Activated T-helper 2 cell treated with anti-CD3 and anti-CD28 coated beads, Interferon-gamma antibody, Interleukin-2, Interleukin-4, amounts not matched to agents 10 μg/mL and 5 μg/mL and 100 μg/mL, durations not matched to agents 14 hours and 24 hours and 36 hours (primary cell): ENCODE data around the gene SFR1. TPM values are rescaled to one million over a fixed set of nuclear protein-coding genes. Genes with fewer than 3 reads are reported as not detected.

Experiments used
- DNase-seq: peaks from one replicate; pipeline ENCODE4 v3.0.0; 2021; ENCODE audit warnings: low spot score
- H3K27ac Mint-ChIP-seq: one replicate; pipeline ENCODE4 v1.8.0; 2021; ENCODE audit warnings: mixed read lengths
- H3K27me3 Mint-ChIP-seq: one replicate; pipeline ENCODE4 v1.8.0; 2021; ENCODE audit warnings: low read depth, mixed read lengths
- H3K36me3 Mint-ChIP-seq: one replicate; pipeline ENCODE4 v1.8.0; 2021; ENCODE audit warnings: low read depth, mixed read lengths
- H3K4me1 Mint-ChIP-seq: one replicate; pipeline ENCODE4 v1.8.0; 2021; ENCODE audit warnings: low read depth, mixed read lengths
- H3K4me3 Mint-ChIP-seq: one replicate; pipeline ENCODE4 v1.8.0; 2021; ENCODE audit warnings: low read depth, mild to moderate bottlenecking, moderate library complexity, mixed read lengths
- H3K9me3 Mint-ChIP-seq: one replicate; pipeline ENCODE4 v1.8.0; 2021; ENCODE audit warnings: mixed read lengths
- intact Hi-C: fragments of 100-400 bp; cut with micrococcal nuclease; formaldehyde crosslinking; loops from one replicate; pipeline ENCODE4 v1.15.1; 2023
- total RNA-seq: library from RNA; stranded (reverse); gene quantifications from 2 replicates; pipeline ENCODE4 v1.2.3, GENCODE V29; 2022

The SFR1 gene
- total RNA-seq, 1 donor from 2014 or later = 12.0 TPM

GRCh38 chr10:104119996-104120395, 2.0 kb upstream of the SFR1 start:
- intact Hi-C loops = loop anchor here (2.0 to 5.0 kb wide), 5 partner anchors 93 to 363 kb away; partner anchors contain the start of genes CFAP43, GSTO2 and ITPRIP
- Mint-ChIP-seq H3K4me1 (peaks cover 41% of the 10 kb centered on the region), H3K27ac (no peak overlapping the region), H3K36me3 (peaks cover 11% of the 10 kb centered on the region), H3K4me3 (no peak overlapping the region), H3K9me3 (no peaks in the 10 kb centered on the region), H3K27me3 (peaks cover 16% of the 10 kb centered on the region)
- DNase-seq = no peak

DNA sequence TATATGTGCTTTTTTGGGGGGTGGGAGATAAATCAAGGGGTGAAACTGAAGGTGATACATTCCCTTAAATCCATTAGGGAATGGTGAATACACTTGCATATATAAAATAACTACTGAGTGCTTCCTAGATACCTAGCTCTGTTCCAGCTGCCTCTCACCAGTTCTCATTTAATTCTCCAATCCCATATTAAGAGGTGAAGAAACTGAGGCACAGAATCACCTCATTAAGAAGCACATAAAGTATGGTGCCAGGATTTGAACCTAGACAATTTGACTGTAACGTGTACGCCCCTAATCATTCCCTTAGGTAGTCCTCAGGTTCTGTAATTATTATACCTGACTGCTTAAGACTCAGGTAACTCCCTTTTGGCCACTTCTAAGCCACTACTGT, 1.5 kb upstream of the SFR1 start:
- H3K27me3 Mint-ChIP-seq = peaks cover 12% of the 10 kb centered on the region
- DNase-seq = no peak
- H3K27ac Mint-ChIP-seq = peak overlapping the region; percentile 99
- H3K9me3 Mint-ChIP-seq = no peaks in the 10 kb centered on the region
- intact Hi-C loops = loop anchor here (2.0 to 5.0 kb wide), 5 partner anchors 93 to 363 kb away; partner anchors contain the start of genes CFAP43, GSTO2 and ITPRIP
- peaks cover 41% of the 10 kb centered on the region for H3K4me1 Mint-ChIP-seq
- peak overlapping the region; percentile 90 for H3K4me3 Mint-ChIP-seq
- peaks cover 16% of the 10 kb centered on the region for H3K36me3 Mint-ChIP-seq

DNA sequence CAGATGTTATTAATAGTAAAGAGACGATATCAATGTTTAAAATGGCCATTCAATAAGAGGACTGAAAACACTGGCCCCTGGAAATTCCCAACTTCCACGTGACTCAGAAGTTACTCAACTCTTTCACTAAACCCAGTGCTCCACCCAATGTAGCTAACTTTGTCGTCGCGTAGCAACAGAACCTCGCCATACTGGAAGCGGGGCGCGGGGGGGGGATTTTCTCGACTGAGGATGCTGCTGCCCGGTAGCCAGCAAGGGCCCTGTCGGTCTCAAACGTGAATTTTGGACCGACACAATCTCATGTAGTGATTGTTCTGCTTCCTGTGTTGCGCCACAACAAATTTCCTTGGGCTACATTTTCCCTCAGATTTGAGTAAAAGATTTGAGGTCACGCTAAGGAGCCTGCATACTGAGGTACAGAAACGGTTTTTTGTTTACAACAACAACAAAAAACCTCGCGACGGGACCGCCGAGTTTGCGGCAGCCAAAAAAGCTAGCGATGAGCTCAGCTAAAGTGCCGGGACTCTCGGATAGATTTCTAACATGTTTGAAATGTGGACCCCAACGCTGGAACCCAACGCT, 977 bp upstream of the SFR1 start:
- Mint-ChIP-seq H3K27ac (peak overlapping the region; percentile 99), H3K4me3 (peak overlapping the region; percentile 90), H3K27me3 (peaks cover 11% of the 10 kb centered on the region), H3K4me1 (peaks cover 41% of the 10 kb centered on the region), H3K9me3 (no peaks in the 10 kb centered on the region), H3K36me3 (peaks cover 19% of the 10 kb centered on the region)
- intact Hi-C loops = loop anchor here (1.0 to 5.0 kb wide), 8 partner anchors 11 to 364 kb away; partner anchors contain the start of genes CFAP43, GSTO2, ITPRIP and SLK
- peak; percentile 77 for DNase-seq

DNA sequence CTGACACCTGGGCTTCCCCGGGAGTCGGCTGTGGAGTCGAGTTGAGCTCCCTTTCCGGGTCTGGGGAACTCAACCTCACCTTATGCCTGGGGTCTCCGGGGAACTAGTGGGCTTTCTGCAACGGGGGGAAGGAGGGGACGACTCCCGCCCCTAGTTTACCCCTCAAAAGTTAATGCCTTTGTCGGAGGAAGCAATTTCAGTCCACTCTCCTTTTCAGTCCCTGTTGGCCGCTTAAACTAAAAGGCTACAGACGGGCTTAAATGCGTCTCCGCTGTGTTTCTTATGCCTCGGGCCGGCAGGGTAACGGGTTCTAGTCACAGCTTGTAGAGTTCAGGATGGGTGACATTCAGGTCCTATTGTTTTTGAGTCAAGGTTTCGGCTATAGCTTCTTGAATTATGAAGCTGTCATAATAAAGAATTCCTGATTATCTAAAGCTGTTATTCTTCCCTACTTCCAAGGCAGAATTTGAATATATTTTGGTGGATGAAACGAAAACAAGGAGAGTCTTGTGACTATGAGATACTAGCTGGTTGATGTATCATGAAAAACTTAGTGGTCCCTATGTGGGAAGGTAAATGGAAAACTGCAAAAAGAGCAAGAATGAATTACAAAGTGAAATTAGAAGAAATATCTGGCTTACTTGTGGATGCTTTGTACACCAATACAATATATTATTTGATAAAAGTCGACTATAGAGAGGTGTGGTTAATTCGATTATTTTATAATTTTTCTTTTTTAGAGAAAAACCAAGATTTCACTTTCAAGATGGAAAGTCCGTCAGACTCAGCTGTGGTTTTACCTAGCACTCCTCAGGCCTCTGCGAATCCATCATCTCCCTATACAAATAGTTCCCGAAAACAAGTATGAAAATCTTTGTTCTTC, 495 bp downstream of the SFR1 start:
- H3K4me3 Mint-ChIP-seq = peak overlapping the region; percentile 90
- peak overlapping the region; percentile 99 for H3K27ac Mint-ChIP-seq
- H3K9me3 Mint-ChIP-seq = no peaks in the 10 kb centered on the region
- peaks cover 33% of the 10 kb centered on the region for H3K4me1 Mint-ChIP-seq
- DNase-seq = no peak
- peaks cover 28% of the 10 kb centered on the region for H3K36me3 Mint-ChIP-seq
- H3K27me3 Mint-ChIP-seq = peaks cover 5% of the 10 kb centered on the region
- intact Hi-C loops = loop anchor here (1.0 to 5.0 kb wide), 5 partner anchors 95 to 365 kb away; partner anchors contain the start of genes CFAP43 and ITPRIP

DNA sequence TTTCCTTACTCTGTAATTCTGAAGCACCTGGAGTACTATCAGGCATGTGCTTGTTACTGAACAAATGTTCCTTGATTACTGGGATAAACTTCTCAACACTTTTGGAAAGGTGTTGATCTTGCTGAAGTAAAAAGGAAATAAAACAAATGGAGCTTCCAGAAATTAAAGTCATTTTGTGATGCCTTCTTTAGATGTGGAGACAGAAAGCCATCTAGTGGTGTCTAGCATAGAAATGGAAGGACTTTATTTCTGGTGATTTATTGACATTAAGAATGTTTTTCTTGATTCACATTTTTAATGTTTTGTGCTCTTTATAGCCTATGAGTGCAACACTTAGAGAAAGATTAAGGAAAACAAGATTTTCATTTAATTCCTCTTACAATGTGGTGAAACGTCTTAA, 1.4 kb downstream of the SFR1 start:
- no peaks in the 10 kb centered on the region for H3K27me3 Mint-ChIP-seq
- intact Hi-C loops = loop anchor here (5.0 kb wide), 4 partner anchors 96 to 366 kb away; partner anchors contain the start of genes CFAP43 and ITPRIP
- H3K27ac Mint-ChIP-seq = peak overlapping the region; percentile 60
- peak overlapping the region; percentile 90 for H3K4me3 Mint-ChIP-seq
- no peak for DNase-seq
- H3K9me3 Mint-ChIP-seq = no peaks in the 10 kb centered on the region
- peaks cover 28% of the 10 kb centered on the region for H3K36me3 Mint-ChIP-seq
- peaks cover 28% of the 10 kb centered on the region for H3K4me1 Mint-ChIP-seq

GRCh38 chr10:104127411-104127810, 5.4 kb downstream of the SFR1 start:
- H3K4me3 Mint-ChIP-seq = no peak overlapping the region
- no peaks in the 10 kb centered on the region for H3K9me3 Mint-ChIP-seq
- H3K4me1 Mint-ChIP-seq = peaks cover 12% of the 10 kb centered on the region
- H3K36me3 Mint-ChIP-seq = peaks cover 28% of the 10 kb centered on the region
- H3K27ac Mint-ChIP-seq = no peak overlapping the region
- intact Hi-C loops = no loop called here
- DNase-seq = no peak
- H3K27me3 Mint-ChIP-seq = peaks cover 3% of the 10 kb centered on the region

- intact Hi-C loops = no loop called here
- H3K4me3 Mint-ChIP-seq = no peak overlapping the region
- peaks cover 27% of the 10 kb centered on the region for H3K36me3 Mint-ChIP-seq
- peaks cover 11% of the 10 kb centered on the region for H3K27me3 Mint-ChIP-seq
- no peak for DNase-seq
- H3K4me1 Mint-ChIP-seq = peaks cover 7% of the 10 kb centered on the region
- no peak overlapping the region for H3K27ac Mint-ChIP-seq
- H3K9me3 Mint-ChIP-seq = no peaks in the 10 kb centered on the region
Measured at GRCh38 chr10:104128214-104128613, 6.2 kb downstream of the SFR1 start.

DNA sequence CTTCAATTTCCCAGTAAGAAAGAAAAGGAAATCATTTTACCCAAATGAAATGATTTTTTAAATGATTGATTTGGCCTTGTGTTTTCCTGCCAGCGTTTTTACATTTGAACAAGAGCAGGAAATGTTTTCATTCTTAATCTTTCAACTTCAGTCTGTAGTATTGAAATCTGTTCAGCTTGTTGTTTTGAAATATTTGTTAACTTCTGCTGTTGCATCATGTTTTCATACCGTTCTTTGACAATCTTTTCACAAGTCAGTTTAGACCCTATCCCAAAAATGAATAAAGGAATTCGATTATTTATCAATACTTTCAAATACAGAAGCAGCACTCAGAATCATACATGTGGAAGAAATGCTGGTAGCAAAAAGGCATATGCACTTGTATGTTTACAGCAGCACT, 8.1 kb downstream of the SFR1 start:
- Mint-ChIP-seq H3K27me3 (peaks cover 25% of the 10 kb centered on the region), H3K4me1 (no peaks in the 10 kb centered on the region), H3K27ac (no peak overlapping the region), H3K9me3 (no peaks in the 10 kb centered on the region), H3K36me3 (peaks cover 17% of the 10 kb centered on the region), H3K4me3 (no peak overlapping the region)
- DNase-seq = no peak
- intact Hi-C loops = no loop called here

DNA sequence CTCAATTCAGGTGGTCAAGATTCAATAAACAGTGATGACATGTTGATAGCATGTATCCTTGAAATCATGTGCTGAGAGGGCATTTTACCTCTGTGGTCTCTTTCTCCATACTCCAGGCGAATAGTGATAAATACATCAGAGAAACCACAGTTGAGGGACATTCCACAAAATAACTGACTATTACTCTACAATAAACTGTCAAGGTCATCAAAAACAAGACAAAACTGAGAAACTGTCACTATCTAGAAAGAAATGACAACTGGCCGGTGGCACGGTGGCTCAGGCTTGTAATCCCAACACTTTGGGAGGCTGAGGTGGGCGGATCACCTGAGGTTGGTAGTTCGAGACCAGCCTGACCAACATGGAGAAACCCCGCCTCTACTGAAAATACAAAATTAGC, 16.2 kb downstream of the SFR1 start:
- Mint-ChIP-seq H3K4me3 (no peak overlapping the region), H3K27me3 (peaks cover 41% of the 10 kb centered on the region), H3K36me3 (no peaks in the 10 kb centered on the region)

GRCh38 chr10:104139221-104139620, 17.2 kb downstream of the SFR1 start:
- Mint-ChIP-seq H3K9me3 (no peaks in the 10 kb centered on the region), H3K27me3 (peaks cover 35% of the 10 kb centered on the region), H3K27ac (no peak overlapping the region), H3K4me3 (no peak overlapping the region), H3K36me3 (no peaks in the 10 kb centered on the region), H3K4me1 (peaks cover 2% of the 10 kb centered on the region)
- DNase-seq = no peak
- intact Hi-C loops = no loop called here

More for the DNA sequence above, 16.2 kb downstream of the SFR1 start:
- peaks cover 2% of the 10 kb centered on the region for H3K4me1 Mint-ChIP-seq
- H3K27ac Mint-ChIP-seq = no peak overlapping the region
- intact Hi-C loops = no loop called here
- no peak for DNase-seq
- no peaks in the 10 kb centered on the region for H3K9me3 Mint-ChIP-seq

DNA sequence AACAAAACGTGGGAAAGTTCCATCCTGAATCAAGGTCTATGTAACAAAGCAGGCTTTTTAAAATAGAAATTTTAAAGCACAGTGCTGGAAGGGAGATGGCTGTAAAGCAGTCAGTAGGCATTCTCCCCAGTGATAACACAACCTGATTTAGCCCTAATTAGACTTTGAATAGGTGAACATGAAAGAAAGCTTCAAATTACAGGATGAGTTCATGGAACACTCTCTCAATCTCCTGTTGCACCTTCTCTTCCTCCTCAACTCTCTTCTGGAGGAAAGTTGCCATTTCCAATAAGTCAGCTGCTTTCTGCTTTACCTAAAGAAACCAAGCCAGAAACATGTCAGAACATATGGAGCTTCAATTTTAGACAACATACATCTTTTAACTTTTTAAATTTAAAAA, 20.1 kb downstream of the SFR1 start:
- H3K4me3 Mint-ChIP-seq = no peak overlapping the region
- H3K27ac Mint-ChIP-seq = no peak overlapping the region
- intact Hi-C loops = no loop called here
- H3K27me3 Mint-ChIP-seq = peaks cover 46% of the 10 kb centered on the region
- no peaks in the 10 kb centered on the region for H3K9me3 Mint-ChIP-seq
- no peaks in the 10 kb centered on the region for H3K4me1 Mint-ChIP-seq
- no peaks in the 10 kb centered on the region for H3K36me3 Mint-ChIP-seq
- no peak for DNase-seq

DNA sequence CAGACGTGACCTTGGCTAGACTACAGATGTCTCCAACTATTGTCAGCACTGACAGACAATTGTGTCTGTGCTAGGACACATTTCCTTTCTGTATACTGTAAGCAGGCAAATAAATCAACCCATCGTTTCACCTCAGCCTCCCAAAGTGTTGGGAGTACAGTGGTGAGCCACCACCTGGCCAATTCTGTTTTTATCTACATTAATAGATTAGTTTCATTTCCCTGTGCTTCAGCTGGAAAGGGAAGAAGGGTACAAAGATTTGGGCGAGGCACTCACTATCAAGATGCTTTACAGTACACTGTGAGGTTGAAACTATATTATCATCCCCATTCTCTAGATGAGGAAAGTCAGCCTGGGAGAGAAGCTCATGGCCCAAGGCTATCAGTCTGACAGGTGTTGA, 21.9 kb downstream of the SFR1 start:
- Mint-ChIP-seq H3K4me3 (no peak overlapping the region), H3K36me3 (no peaks in the 10 kb centered on the region), H3K9me3 (no peaks in the 10 kb centered on the region), H3K27ac (no peak overlapping the region), H3K4me1 (no peaks in the 10 kb centered on the region), H3K27me3 (peaks cover 54% of the 10 kb centered on the region)
- no peak for DNase-seq
- intact Hi-C loops = no loop called here

- no peak overlapping the region for H3K27ac Mint-ChIP-seq
- H3K27me3 Mint-ChIP-seq = peaks cover 51% of the 10 kb centered on the region
- no peaks in the 10 kb centered on the region for H3K4me1 Mint-ChIP-seq
- no peak for DNase-seq
- H3K9me3 Mint-ChIP-seq = no peaks in the 10 kb centered on the region
- no peak overlapping the region for H3K4me3 Mint-ChIP-seq
- no peaks in the 10 kb centered on the region for H3K36me3 Mint-ChIP-seq
- intact Hi-C loops = no loop called here
Measured at GRCh38 chr10:104144931-104145330, 23.0 kb downstream of the SFR1 start.
